ENCODE data around the gene DDX10.
A peak's percentile ranks its signal among the peaks of the same experiment; 100 is the strongest.
"Not testable (repeated sequence)": the region's sequence is repeated elsewhere in the genome, so short reads cannot be mapped to it uniquely, and the experiment has no call there.

DDX10 gene

GRCh38 chr11:108636222-108636621 is 28.6 kb upstream of the DDX10 start:
- H4K12ac ChIP-seq (ENCODE audit: low read depth, low read length), result no peak overlapping the region
- peak overlapping the region; percentile 76 for H2BK120ac ChIP-seq (ENCODE audit: insufficient read depth, low read length, poor library complexity)
- no peaks in the 10 kb centered on the region for H3K36me3 ChIP-seq (ENCODE audit: control insufficient read depth in 1 of 2, insufficient read depth in 2 of 2, low read length in 2 of 2)
- H4K8ac ChIP-seq (ENCODE audit: low read depth, low read length), result no peak overlapping the region
- no peak overlapping the region for H3K4ac ChIP-seq (ENCODE audit: low read depth, low read length)
- H2BK12ac ChIP-seq (ENCODE audit: low read length), result peak overlapping the region; percentile 65
- H2AFZ ChIP-seq (ENCODE audit: insufficient read depth, low read length, poor library complexity), result no peak overlapping the region
- H3K79me1 ChIP-seq (ENCODE audit: low read length), result peaks cover 12% of the 10 kb centered on the region
- H3K4me3 ChIP-seq (ENCODE audit: low read depth, low read length), result no peak overlapping the region
- peak overlapping the region; percentile 40 for H3K14ac ChIP-seq (ENCODE audit: low read length)
- no peaks in the 10 kb centered on the region for H3K9me3 ChIP-seq (ENCODE audit: insufficient read depth, low read depth, low read length)
- no peak overlapping the region for H3K9ac ChIP-seq (ENCODE audit: low read length)
- WGBS (ENCODE audit: extremely low coverage, insufficient coverage, insufficient read length), result no CpG with 5 or more reads among the region's 2 CpGs
- H2BK5ac ChIP-seq (ENCODE audit: low read depth, low read length, poor library complexity), result peak overlapping the region; percentile 33
- no peak overlapping the region for H3K27ac ChIP-seq (ENCODE audit: low read depth, low read length)
- no peak for DNase-seq
- peak overlapping the region; percentile 70 for H4K91ac ChIP-seq (ENCODE audit: low read depth, low read length)
- H3K4me1 ChIP-seq (ENCODE audit: control insufficient read depth in 1 of 2, insufficient read depth in 2 of 2, low read length in 2 of 2), result peaks cover 0 to 6% of the 10 kb centered on the region in 2 experiments
- H3K18ac ChIP-seq (ENCODE audit: low read length), result no peak overlapping the region
- H2AK5ac ChIP-seq (ENCODE audit: low read length), result peak overlapping the region; percentile 82
- no peak overlapping the region for H3K23ac ChIP-seq (ENCODE audit: low read length)
- H3K79me2 ChIP-seq (ENCODE audit: control insufficient read depth, insufficient read depth, low read length, poor library complexity), result no peaks in the 10 kb centered on the region
- H3K27me3 ChIP-seq (ENCODE audit: insufficient read depth, low read length), result no peaks in the 10 kb centered on the region
- H3K4me2 ChIP-seq (ENCODE audit: low read length), result no peak overlapping the region

GRCh38 chr11:108639146-108639545 is 25.7 kb upstream of the DDX10 start:
- H2AK5ac ChIP-seq (ENCODE audit: low read length), result no peak overlapping the region
- H4K8ac ChIP-seq (ENCODE audit: low read depth, low read length), result no peak overlapping the region
- H3K79me2 ChIP-seq (ENCODE audit: control insufficient read depth, insufficient read depth, low read length, poor library complexity), result no peaks in the 10 kb centered on the region
- H3K4me2 ChIP-seq (ENCODE audit: low read length), result no peak overlapping the region
- H3K4me1 ChIP-seq (ENCODE audit: control insufficient read depth in 1 of 2, insufficient read depth in 2 of 2, low read length in 2 of 2), result peaks cover 0 to 3% of the 10 kb centered on the region in 2 experiments
- H2AFZ ChIP-seq (ENCODE audit: insufficient read depth, low read length, poor library complexity), result no peak overlapping the region
- no CpG with 5 or more reads among the region's 1 CpG for WGBS (ENCODE audit: extremely low coverage, insufficient coverage, insufficient read length)
- no peak overlapping the region for H3K4me3 ChIP-seq (ENCODE audit: low read depth, low read length)
- no peak overlapping the region for H3K27ac ChIP-seq (ENCODE audit: low read depth, low read length)
- H4K91ac ChIP-seq (ENCODE audit: low read depth, low read length), result no peak overlapping the region
- no peak overlapping the region for H3K14ac ChIP-seq (ENCODE audit: low read length)
- H2BK12ac ChIP-seq (ENCODE audit: low read length), result no peak overlapping the region
- peaks cover 9% of the 10 kb centered on the region for H3K79me1 ChIP-seq (ENCODE audit: low read length)
- no peak overlapping the region for H3K23ac ChIP-seq (ENCODE audit: low read length)
- no peaks in the 10 kb centered on the region for H3K9me3 ChIP-seq (ENCODE audit: insufficient read depth, low read depth, low read length)
- no peak for DNase-seq
- H2BK5ac ChIP-seq (ENCODE audit: low read depth, low read length, poor library complexity), result no peak overlapping the region
- H2BK120ac ChIP-seq (ENCODE audit: insufficient read depth, low read length, poor library complexity), result no peak overlapping the region
- H3K9ac ChIP-seq (ENCODE audit: low read length), result no peak overlapping the region
- H3K18ac ChIP-seq (ENCODE audit: low read length), result no peak overlapping the region
- no peaks in the 10 kb centered on the region for H3K36me3 ChIP-seq (ENCODE audit: control insufficient read depth in 1 of 2, insufficient read depth in 2 of 2, low read length in 2 of 2)
- no peaks in the 10 kb centered on the region for H3K27me3 ChIP-seq (ENCODE audit: insufficient read depth, low read length)
- no peak overlapping the region for H3K4ac ChIP-seq (ENCODE audit: low read depth, low read length)
- H4K12ac ChIP-seq (ENCODE audit: low read depth, low read length), result no peak overlapping the region

GRCh38 chr11:108641752-108642151 is 23.1 kb upstream of the DDX10 start:
- H3K79me2 ChIP-seq (ENCODE audit: control insufficient read depth, insufficient read depth, low read length, poor library complexity); H3K14ac ChIP-seq (ENCODE audit: low read length); H3K9ac ChIP-seq (ENCODE audit: low read length); H3K4me2 ChIP-seq (ENCODE audit: low read length); H3K4ac ChIP-seq (ENCODE audit: low read depth, low read length); DNase-seq; H3K4me1 ChIP-seq (ENCODE audit: control insufficient read depth in 1 of 2, insufficient read depth in 2 of 2, low read length in 2 of 2); H2AK5ac ChIP-seq (ENCODE audit: low read length); H3K79me1 ChIP-seq (ENCODE audit: low read length); H3K36me3 ChIP-seq (ENCODE audit: control insufficient read depth in 1 of 2, insufficient read depth in 2 of 2, low read length in 2 of 2); H3K4me3 ChIP-seq (ENCODE audit: low read depth, low read length); H4K12ac ChIP-seq (ENCODE audit: low read depth, low read length); H4K8ac ChIP-seq (ENCODE audit: low read depth, low read length); H3K9me3 ChIP-seq (ENCODE audit: insufficient read depth, low read depth, low read length); H2BK12ac ChIP-seq (ENCODE audit: low read length); H2AFZ ChIP-seq (ENCODE audit: insufficient read depth, low read length, poor library complexity); H2BK5ac ChIP-seq (ENCODE audit: low read depth, low read length, poor library complexity); H3K18ac ChIP-seq (ENCODE audit: low read length); H3K23ac ChIP-seq (ENCODE audit: low read length); H3K27ac ChIP-seq (ENCODE audit: low read depth, low read length); H2BK120ac ChIP-seq (ENCODE audit: insufficient read depth, low read length, poor library complexity); H3K27me3 ChIP-seq (ENCODE audit: insufficient read depth, low read length); H4K91ac ChIP-seq (ENCODE audit: low read depth, low read length): not testable (repeated sequence)
- no CpG with 5 or more reads among the region's 1 CpG for WGBS (ENCODE audit: extremely low coverage, insufficient coverage, insufficient read length)

- H3K79me1 ChIP-seq (ENCODE audit: low read length), result peaks cover 5% of the 10 kb centered on the region
- no peak for DNase-seq
- H2AFZ ChIP-seq (ENCODE audit: insufficient read depth, low read length, poor library complexity), result no peak overlapping the region
- H4K12ac ChIP-seq (ENCODE audit: low read depth, low read length), result no peak overlapping the region
- H2AK5ac ChIP-seq (ENCODE audit: low read length), result no peak overlapping the region
- no peak overlapping the region for H3K4ac ChIP-seq (ENCODE audit: low read depth, low read length)
- no peak overlapping the region for H2BK5ac ChIP-seq (ENCODE audit: low read depth, low read length, poor library complexity)
- H2BK12ac ChIP-seq (ENCODE audit: low read length), result no peak overlapping the region
- H3K9me3 ChIP-seq (ENCODE audit: insufficient read depth, low read depth, low read length), result no peaks in the 10 kb centered on the region
- no peak overlapping the region for H3K23ac ChIP-seq (ENCODE audit: low read length)
- no CpG with 5 or more reads among the region's 1 CpG for WGBS (ENCODE audit: extremely low coverage, insufficient coverage, insufficient read length)
- H3K18ac ChIP-seq (ENCODE audit: low read length), result no peak overlapping the region
- no peak overlapping the region for H3K9ac ChIP-seq (ENCODE audit: low read length)
- peaks cover 0 to 5% of the 10 kb centered on the region in 2 experiments for H3K4me1 ChIP-seq (ENCODE audit: control insufficient read depth in 1 of 2, insufficient read depth in 2 of 2, low read length in 2 of 2)
- H3K36me3 ChIP-seq (ENCODE audit: control insufficient read depth in 1 of 2, insufficient read depth in 2 of 2, low read length in 2 of 2), result no peaks in the 10 kb centered on the region
- no peak overlapping the region for H3K27ac ChIP-seq (ENCODE audit: low read depth, low read length)
- no peak overlapping the region for H3K4me3 ChIP-seq (ENCODE audit: low read depth, low read length)
- H3K27me3 ChIP-seq (ENCODE audit: insufficient read depth, low read length), result no peaks in the 10 kb centered on the region
- no peak overlapping the region for H4K8ac ChIP-seq (ENCODE audit: low read depth, low read length)
- no peak overlapping the region for H3K4me2 ChIP-seq (ENCODE audit: low read length)
- H2BK120ac ChIP-seq (ENCODE audit: insufficient read depth, low read length, poor library complexity), result no peak overlapping the region
- no peak overlapping the region for H3K14ac ChIP-seq (ENCODE audit: low read length)
- H4K91ac ChIP-seq (ENCODE audit: low read depth, low read length), result no peak overlapping the region
- no peaks in the 10 kb centered on the region for H3K79me2 ChIP-seq (ENCODE audit: control insufficient read depth, insufficient read depth, low read length, poor library complexity)
Measured at GRCh38 chr11:108643974-108644373, 20.9 kb upstream of the DDX10 start.

Data from trophoblast cell (in vitro differentiated cells and primary cell).